H9 (cell line): ENCODE measurements around the gene AGXT. TPM values are rescaled to one million over a fixed set of nuclear protein-coding genes. Genes with fewer than 3 reads are reported as not detected.

ENCODE experiments used
- DNase-seq: peaks from one replicate; pipeline ENCODE4 v3.0.0-alpha.2; 2017
- H2AFZ ChIP-seq: one replicate; pipeline ENCODE4 v1.6.1; 2013; ENCODE audit warnings: mild to moderate bottlenecking, low read length, control low read depth, moderate library complexity
- H2AK5ac ChIP-seq: 2 replicates; pipeline ENCODE4 v1.6.1; 2013; ENCODE audit warnings: low read length, control low read depth, mixed read lengths; ENCODE audit not compliant: insufficient read length
- H2BK120ac ChIP-seq: one replicate; pipeline ENCODE4 v1.6.1; 2013; ENCODE audit warnings: low read depth, mild to moderate bottlenecking, low read length, control low read depth, inconsistent platforms; ENCODE audit not compliant: poor library complexity, severe bottlenecking
- H2BK12ac ChIP-seq: 2 replicates; pipeline ENCODE4 v1.6.1; 2013; ENCODE audit warnings: low read length, control low read depth, mixed read lengths, low read depth; ENCODE audit not compliant: insufficient read length
- H2BK15ac ChIP-seq: 2 replicates; pipeline ENCODE4 v1.6.1; 2013; ENCODE audit warnings: low read depth, low read length, control low read depth
- H2BK20ac ChIP-seq: one replicate; pipeline ENCODE4 v1.6.1; 2013; ENCODE audit warnings: low read depth, mild to moderate bottlenecking, low read length, control low read depth, inconsistent platforms; ENCODE audit not compliant: poor library complexity, severe bottlenecking
- H2BK5ac ChIP-seq: 2 replicates; pipeline ENCODE4 v1.6.1; 2013; ENCODE audit warnings: low read length, control low read depth, mixed read lengths; ENCODE audit not compliant: insufficient read length
- H3K14ac ChIP-seq: 2 replicates; pipeline ENCODE4 v1.6.1; 2013; ENCODE audit warnings: low read length, control low read depth; ENCODE audit not compliant: insufficient read depth
- H3K18ac ChIP-seq: 2 replicates; pipeline ENCODE4 v1.6.1; 2013; ENCODE audit warnings: low read depth, mild to moderate bottlenecking, mixed read lengths, low read length, control low read depth; ENCODE audit not compliant: insufficient read length
- H3K23ac ChIP-seq: 2 replicates; pipeline ENCODE4 v1.6.1; 2013; ENCODE audit warnings: low read length, control low read depth, mixed read lengths, low read depth; ENCODE audit not compliant: insufficient read length
- H3K23me2 ChIP-seq: 2 replicates; pipeline ENCODE4 v1.6.1; 2013; ENCODE audit warnings: low read depth, mild to moderate bottlenecking, mixed read lengths, low read length, control low read depth; ENCODE audit not compliant: insufficient read length, poor library complexity, severe bottlenecking
- H3K27ac ChIP-seq: 2 replicates; pipeline ENCODE4 v1.5.1; 2013; ENCODE audit warnings: low read length, control low read depth, mixed read lengths, low read depth; ENCODE audit not compliant: insufficient read length
- H3K27me3 ChIP-seq: 2 replicates; pipeline ENCODE4 v1.6.1; 2013; ENCODE audit warnings: low read length, control low read depth, inconsistent platforms; ENCODE audit not compliant: insufficient read depth
- H3K4ac ChIP-seq: 2 replicates; pipeline ENCODE4 v1.6.1; 2013; ENCODE audit warnings: low read depth, mild to moderate bottlenecking, control low read depth, inconsistent platforms, low read length, moderate library complexity
- H3K4me1 ChIP-seq: 2 replicates; pipeline ENCODE4 v1.6.1; 2013; ENCODE audit warnings: low read length, control low read depth, inconsistent platforms; ENCODE audit not compliant: insufficient read depth
- H3K4me2 ChIP-seq: 2 replicates; pipeline ENCODE4 v1.6.1; 2013; ENCODE audit warnings: low read length, control low read depth, mixed read lengths; ENCODE audit not compliant: insufficient read length, insufficient read depth
- H3K56ac ChIP-seq: 2 replicates; pipeline ENCODE4 v1.6.1; 2013; ENCODE audit warnings: low read depth, mild to moderate bottlenecking, mixed read lengths, low read length, control low read depth; ENCODE audit not compliant: insufficient read length
- H3K79me1 ChIP-seq: 2 replicates; pipeline ENCODE4 v1.6.1; 2013; ENCODE audit warnings: low read depth, mild to moderate bottlenecking, moderate library complexity, low read length, control low read depth, inconsistent platforms; ENCODE audit not compliant: insufficient read depth, poor library complexity, severe bottlenecking
- H3K79me2 ChIP-seq: 2 replicates; pipeline ENCODE4 v1.6.1; 2013; ENCODE audit warnings: low read length, control low read depth, inconsistent platforms; ENCODE audit not compliant: insufficient read depth
- H3K9ac ChIP-seq: 2 replicates; pipeline ENCODE4 v1.6.1; 2013; ENCODE audit warnings: low read length, control low read depth, mixed read lengths; ENCODE audit not compliant: insufficient read length; ENCODE audit errors: extremely low read depth
- H3K9me3 ChIP-seq: one replicate; pipeline ENCODE4 v1.6.1; 2013; ENCODE audit warnings: low read depth, low read length, inconsistent platforms; ENCODE audit not compliant: control insufficient read depth
- H3T11ph ChIP-seq: one replicate; pipeline ENCODE4 v1.6.1; 2013; ENCODE audit warnings: mild to moderate bottlenecking, low read length, control low read depth, inconsistent platforms
- H4K20me1 ChIP-seq: one replicate; pipeline ENCODE4 v1.6.1; 2013; ENCODE audit not compliant: control insufficient read depth, insufficient read length, insufficient read depth
- H4K5ac ChIP-seq: 2 replicates; pipeline ENCODE4 v1.6.1; 2013; ENCODE audit warnings: low read depth, mild to moderate bottlenecking, mixed read lengths, low read length, control low read depth; ENCODE audit not compliant: insufficient read length
- H4K8ac ChIP-seq: replicated peaks from 2 replicates; pipeline ENCODE4 v1.6.1; 2013; ENCODE audit warnings: low read length, control low read depth, mixed read lengths, low read depth; ENCODE audit not compliant: insufficient read length
- H4K91ac ChIP-seq: 2 replicates; pipeline ENCODE4 v1.6.1; 2013; ENCODE audit warnings: low read depth, mild to moderate bottlenecking, moderate library complexity, mixed read lengths, low read length, control low read depth; ENCODE audit not compliant: insufficient read length
- H3K27ac Mint-ChIP-seq, 3 experiments: 2 replicates in 2 of 3; 3 replicates in 1 of 3; pipeline ENCODE4 v1.8.0; 2020 to 2021; ENCODE audit warnings: mixed read lengths in 3 of 3, mild to moderate bottlenecking in 1 of 3, moderate library complexity in 1 of 3
- H3K27me3 Mint-ChIP-seq: 2 replicates; pipeline ENCODE4 v1.8.0; 2021; ENCODE audit warnings: low read depth, mild to moderate bottlenecking, moderate library complexity, mixed read lengths
- H3K36me3 Mint-ChIP-seq, 3 experiments: 2 replicates in 2 of 3; 3 replicates in 1 of 3; pipeline ENCODE4 v1.8.0; 2020 to 2021; ENCODE audit warnings: low read depth in 3 of 3, mixed read lengths in 3 of 3; ENCODE audit not compliant: insufficient read depth in 1 of 3
- H3K4me1 Mint-ChIP-seq, 2 experiments: 2 replicates each; pipeline ENCODE4 v1.8.0; 2020; ENCODE audit warnings: mixed read lengths in 2 of 2
- H3K4me3 Mint-ChIP-seq, 2 experiments: 2 replicates in 1 of 2; 3 replicates in 1 of 2; pipeline ENCODE4 v1.8.0; 2020 to 2021; ENCODE audit warnings: mild to moderate bottlenecking in 2 of 2, mixed read lengths in 2 of 2, moderate library complexity in 1 of 2
- H3K9me3 Mint-ChIP-seq, 2 experiments: 2 replicates in 1 of 2; 3 replicates in 1 of 2; pipeline ENCODE4 v1.8.0; 2020; ENCODE audit warnings: mild to moderate bottlenecking in 2 of 2, mixed read lengths in 2 of 2, moderate library complexity in 1 of 2
- WGBS: extraction: QIAGEN DNeasy Blood & Tissue Kit; methylation state at CpG from one replicate; pipeline ENCODE4 v1.1.7; 2013; ENCODE audit warnings: missing lambda C conversion rate, low lambda C conversion rate, mixed read lengths; ENCODE audit not compliant: insufficient read length; ENCODE audit errors: extremely low coverage; 5-methylcytosine and 5-hydroxymethylcytosine counted together
- total RNA-seq: library from RNA; stranded (reverse); gene quantifications from 2 replicates; pipeline ENCODE4 v1.2.1, GENCODE V29; 2021
- TF ChIP-seq, protein P1 (sequence below): fragments of 200-600 bp; sonication (generic); conservative IDR thresholded peaks from 3 replicates; pipeline ENCODE4 v1.8.0; 2021; ENCODE audit warnings: antibody characterized with exemption, mild to moderate bottlenecking

The AGXT gene
- total RNA-seq, 1 experiment from 2014 or later, result not detected

DNA sequence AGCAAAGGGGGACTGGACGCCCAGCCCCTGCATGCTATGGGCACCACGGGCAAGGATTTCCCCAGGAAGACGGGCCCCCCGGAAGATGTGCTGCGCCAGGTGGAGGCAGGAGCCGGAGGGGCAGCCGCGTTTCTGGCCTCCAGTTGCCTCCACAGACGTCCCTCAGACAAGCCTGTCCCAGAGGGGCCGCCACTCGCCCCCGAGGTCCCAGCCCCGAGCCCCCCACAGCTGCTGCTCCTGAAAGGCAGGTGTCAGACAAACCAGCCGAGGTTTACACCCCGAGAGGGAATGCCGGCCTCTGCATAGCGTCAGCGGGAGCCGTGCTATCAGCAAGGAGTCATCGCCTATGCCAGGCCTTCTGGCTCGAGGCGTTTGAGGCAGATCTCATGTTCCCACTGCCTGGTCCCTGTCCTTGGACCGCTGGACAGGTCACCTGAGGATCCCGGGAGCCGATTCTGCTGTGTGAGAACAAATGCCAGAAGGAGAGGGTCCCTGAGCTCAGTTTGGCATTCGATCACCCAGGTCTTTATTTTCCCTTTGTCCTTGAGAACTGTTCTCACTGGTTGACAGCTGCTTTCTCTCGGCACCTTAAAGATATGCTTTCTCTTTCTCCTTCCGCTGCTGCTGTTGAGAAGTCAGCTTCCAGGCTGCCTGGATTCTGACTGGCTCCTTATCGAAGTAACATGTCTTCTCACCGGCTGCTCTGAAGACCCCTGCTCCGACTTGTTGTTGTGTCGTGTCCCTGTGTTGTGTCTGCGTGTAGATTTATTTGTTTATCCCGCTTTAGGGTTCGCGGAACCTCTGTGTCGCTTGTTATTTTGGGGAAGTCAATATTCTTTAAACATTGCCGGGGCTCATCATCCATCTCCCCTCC lies 58.1 kb downstream of the AGXT start:
- Histone ChIP-seq H3K27ac (no peak overlapping the region), H3K9ac (no peak overlapping the region), H3K23ac (no peak overlapping the region), H3K18ac (no peak overlapping the region), H3K4ac (no peak overlapping the region), H3K27me3 (no peaks in the 10 kb centered on the region), H2BK20ac (no peak overlapping the region), H3K4me2 (no peak overlapping the region), H4K5ac (no peak overlapping the region), H2AK5ac (no peak overlapping the region), H4K20me1 (no peaks in the 10 kb centered on the region), H3K79me2 (no peaks in the 10 kb centered on the region), H3K9me3 (no peaks in the 10 kb centered on the region), H3K79me1 (no peaks in the 10 kb centered on the region), H2BK15ac (no peak overlapping the region), H3K23me2 (no peaks in the 10 kb centered on the region), H3K14ac (no peak overlapping the region), H2BK120ac (no peak overlapping the region), H2BK5ac (no peak overlapping the region), H3K4me1 (no peaks in the 10 kb centered on the region), H2AFZ (no peak overlapping the region), H3K56ac (no peak overlapping the region), H2BK12ac (no peak overlapping the region), H4K8ac (no peak overlapping the region), H3T11ph (no peak overlapping the region), H4K91ac (no peak overlapping the region)
- H3K27me3 Mint-ChIP-seq, result no peaks in the 10 kb centered on the region; the same call in 1 of the 2 replicates
- peak overlapping the region in 1 of 3 experiments; percentile 62; a peak in 1 of 7 replicates for H3K27ac Mint-ChIP-seq
- DNase-seq, result peak; percentile 30
- no peaks in the 10 kb centered on the region for H3K9me3 Mint-ChIP-seq
- H3K4me3 Mint-ChIP-seq, result no peak overlapping the region
- TF ChIP-seq, protein P1, sequence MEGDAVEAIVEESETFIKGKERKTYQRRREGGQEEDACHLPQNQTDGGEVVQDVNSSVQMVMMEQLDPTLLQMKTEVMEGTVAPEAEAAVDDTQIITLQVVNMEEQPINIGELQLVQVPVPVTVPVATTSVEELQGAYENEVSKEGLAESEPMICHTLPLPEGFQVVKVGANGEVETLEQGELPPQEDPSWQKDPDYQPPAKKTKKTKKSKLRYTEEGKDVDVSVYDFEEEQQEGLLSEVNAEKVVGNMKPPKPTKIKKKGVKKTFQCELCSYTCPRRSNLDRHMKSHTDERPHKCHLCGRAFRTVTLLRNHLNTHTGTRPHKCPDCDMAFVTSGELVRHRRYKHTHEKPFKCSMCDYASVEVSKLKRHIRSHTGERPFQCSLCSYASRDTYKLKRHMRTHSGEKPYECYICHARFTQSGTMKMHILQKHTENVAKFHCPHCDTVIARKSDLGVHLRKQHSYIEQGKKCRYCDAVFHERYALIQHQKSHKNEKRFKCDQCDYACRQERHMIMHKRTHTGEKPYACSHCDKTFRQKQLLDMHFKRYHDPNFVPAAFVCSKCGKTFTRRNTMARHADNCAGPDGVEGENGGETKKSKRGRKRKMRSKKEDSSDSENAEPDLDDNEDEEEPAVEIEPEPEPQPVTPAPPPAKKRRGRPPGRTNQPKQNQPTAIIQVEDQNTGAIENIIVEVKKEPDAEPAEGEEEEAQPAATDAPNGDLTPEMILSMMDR, result no peak
- no CpG with 5 or more reads among the region's 38 CpGs for WGBS
- no peaks in the 10 kb centered on the region; a peak in 1 of 4 replicates for H3K4me1 Mint-ChIP-seq
- no peaks in the 10 kb centered on the region for H3K36me3 Mint-ChIP-seq
